NCI-H146 (cell line): ENCODE measurements around the gene ANXA5.
A peak's percentile ranks its signal among the peaks of the same experiment; 100 is the strongest.

Experiments used
- DNase-seq: peaks from one replicate; lab custom pipeline; 2025; lab: John Stamatoyannopoulos, UW

Gene ANXA5

DNA sequence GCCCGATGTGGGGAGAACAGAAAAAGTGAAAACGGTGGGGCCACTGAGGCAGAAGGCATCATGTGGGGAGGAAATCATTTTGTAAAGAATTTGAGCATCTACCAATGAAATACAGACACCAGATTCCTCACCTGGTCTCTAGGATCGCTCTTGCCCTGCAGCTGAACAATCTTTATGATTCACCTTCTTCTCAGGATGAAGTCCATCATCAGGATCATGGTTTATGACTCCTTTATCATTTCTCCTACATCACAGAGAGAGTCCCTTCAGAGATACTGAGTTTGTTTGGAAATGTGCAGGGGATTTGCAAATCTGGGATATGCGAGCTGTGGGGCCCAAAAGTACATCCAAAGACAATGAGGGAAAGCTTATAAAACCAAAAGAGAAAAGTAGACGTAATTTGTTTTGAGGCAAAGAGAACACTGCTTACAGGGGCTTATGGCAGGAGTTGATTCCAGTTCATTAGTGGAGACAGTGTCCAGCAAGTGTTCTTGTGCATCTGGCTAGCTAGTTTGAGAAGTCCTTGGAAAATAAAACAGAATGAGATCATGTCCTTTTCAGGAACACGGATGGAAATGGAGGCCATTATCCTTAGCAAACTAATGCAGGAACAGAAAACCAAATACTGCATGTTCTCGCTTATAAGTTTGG is 15.3 kb upstream of the ANXA5 start:
- DNase-seq = no peak

DNA sequence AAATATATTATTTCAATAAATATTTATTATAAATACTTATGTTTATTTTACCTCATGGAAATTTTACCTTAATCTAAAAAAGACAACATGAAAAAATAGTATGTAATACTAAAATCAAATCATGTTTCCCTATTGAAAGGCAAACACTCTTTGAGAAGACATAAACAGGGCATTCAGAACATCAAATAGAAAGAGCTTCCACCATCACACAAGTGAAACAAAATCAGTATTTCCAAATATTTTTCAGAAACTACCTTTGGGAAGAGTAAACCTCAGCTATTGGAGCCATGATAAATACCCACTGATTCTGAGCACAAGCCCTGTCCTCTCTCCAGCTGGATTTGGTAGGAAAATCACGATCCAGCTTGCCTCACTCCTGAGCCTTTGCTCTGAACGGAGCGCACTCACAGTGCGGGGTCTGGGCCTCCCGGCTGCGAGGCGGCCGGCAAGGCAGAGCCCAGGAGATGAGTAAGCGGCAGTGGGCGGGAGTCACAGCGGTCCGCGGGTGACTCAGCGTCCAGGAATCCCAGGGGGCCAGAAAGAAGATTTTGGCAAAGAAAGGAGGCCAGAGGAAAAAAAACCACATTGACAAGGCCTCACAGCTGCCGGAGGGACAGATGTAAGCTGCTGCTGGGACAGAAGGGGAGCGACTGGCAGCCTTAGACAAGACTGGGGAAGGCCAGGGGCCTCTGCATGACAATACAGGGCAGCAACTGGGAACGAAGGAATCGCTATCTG is 14.7 kb upstream of the ANXA5 start:
- peak; percentile 16 for DNase-seq

DNA sequence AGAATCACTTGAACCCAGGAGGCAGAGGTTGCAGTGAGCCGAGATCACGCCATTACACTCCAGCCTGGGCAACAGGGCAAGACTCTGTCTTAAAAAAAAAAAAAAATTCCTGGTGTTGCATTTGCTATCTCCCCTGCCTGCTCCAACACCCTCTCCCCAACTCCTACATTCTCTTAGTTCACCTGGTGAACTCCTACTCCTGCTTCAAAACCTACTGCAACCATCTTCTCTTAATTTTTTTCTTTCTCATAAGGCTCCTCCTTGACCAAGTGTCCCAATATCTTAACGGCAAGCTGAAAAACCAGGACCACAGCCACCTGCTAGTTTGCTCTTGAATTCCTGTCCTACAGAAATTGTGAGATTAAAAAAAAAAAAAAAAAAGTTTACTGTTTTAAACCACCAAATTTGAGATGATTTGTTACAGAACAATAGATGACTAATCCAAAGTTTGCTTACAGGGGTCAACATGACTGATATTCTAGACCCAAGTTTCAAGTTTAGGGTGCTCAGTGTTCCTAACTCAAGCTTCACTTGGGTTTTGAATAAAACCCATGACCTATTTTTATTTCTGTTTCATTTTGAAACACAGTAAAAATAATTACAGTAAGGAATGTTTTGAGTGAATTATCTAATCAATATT is 13.1 kb upstream of the ANXA5 start:
- no peak for DNase-seq

DNA sequence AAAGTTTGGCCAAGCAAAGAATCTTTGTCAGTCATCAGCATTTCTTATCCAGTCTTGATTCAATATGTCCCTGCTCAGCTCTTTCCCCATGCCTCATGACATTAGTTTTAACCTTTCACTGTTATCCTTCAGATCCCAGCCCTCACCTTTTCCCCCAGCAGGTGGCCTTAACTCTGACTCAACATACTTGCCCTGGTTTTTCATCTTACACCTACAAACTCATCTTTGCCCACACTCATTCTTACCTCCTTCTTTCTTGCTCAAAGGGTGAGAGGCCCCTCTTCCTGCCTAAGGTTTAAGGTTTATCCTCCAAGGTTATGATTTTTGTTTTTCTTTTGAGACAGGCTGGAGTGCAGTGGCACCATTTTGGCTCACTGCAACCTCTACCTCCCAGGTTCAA is 10.6 kb upstream of the ANXA5 start:
- no peak for DNase-seq

DNA sequence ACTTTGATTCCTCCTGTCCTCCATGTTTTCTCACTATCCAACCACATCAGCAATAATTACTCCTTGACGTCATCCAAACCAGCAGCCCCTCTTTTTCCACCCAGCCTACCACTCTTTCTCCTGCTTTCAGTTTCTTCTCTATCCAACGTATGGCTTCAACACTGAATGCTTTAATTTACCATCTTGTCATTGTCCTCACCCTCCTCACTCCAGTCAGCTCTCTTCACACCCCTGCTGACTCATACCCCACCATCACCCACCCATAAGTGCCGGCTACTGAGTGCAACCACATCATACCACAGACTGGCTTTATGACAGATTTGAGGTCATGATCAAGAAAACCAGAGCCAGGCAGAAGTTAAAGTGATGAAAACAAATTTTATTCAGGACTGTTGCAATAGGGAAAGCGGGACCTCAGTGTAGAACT is 9.8 kb upstream of the ANXA5 start:
- DNase-seq = no peak

DNA sequence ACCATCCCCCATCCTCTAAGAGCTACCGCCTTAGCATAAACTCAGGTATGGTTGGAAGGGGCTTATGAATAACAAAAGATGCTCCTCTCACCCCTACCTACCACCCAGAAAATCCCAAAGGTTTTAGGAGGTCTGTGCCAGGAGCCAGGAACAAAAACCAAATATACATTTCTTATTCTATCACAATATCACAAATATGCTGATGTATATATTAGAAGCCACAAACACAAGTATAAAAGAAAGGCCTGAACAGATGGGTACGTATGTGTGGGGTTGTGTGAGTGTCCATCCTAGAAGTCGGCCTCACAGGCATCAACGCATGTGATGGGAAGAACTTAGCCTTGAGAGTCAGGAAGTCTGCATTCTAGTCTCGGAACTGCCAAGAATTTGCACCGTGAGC is 8.7 kb upstream of the ANXA5 start:
- DNase-seq = no peak

DNA sequence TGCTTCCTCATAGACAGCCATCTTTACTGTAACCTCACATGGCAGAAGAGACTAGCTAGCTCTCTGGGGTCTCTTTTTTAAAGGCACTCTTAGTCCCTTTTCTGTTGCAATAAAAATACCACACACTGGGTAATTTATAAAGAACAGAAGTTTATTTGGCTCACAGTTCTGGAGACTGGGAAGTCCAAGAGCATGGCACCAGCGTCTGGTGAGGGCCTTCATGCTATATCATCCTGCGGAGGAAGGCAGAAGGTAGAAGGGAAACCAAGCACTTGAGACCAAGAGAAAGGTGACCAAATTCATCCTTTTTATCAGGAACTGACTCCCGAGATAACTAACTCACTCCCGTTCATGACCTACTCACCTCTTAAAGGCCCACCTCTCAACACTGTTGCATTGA is 5.4 kb upstream of the ANXA5 start:
- no peak for DNase-seq

DNA sequence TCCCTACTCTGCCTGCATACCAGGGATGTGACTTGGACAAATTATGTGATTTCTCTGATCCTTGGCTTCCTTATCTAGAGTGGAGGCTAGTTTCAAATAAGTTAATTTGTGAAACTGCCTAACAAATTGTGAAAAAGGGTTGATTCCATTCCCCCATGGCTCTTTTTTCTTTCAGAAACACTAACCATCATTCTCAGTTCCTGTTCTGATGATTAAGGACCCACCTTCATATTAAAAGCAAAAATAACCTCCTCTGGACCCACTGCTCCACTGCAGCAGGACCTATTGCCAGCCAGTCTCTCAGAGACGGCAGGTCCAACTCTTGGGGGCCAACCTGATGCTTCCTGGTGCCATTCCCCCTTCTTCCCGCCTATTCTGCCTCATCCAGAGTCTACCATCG is 4.5 kb upstream of the ANXA5 start:
- DNase-seq = no peak

DNA sequence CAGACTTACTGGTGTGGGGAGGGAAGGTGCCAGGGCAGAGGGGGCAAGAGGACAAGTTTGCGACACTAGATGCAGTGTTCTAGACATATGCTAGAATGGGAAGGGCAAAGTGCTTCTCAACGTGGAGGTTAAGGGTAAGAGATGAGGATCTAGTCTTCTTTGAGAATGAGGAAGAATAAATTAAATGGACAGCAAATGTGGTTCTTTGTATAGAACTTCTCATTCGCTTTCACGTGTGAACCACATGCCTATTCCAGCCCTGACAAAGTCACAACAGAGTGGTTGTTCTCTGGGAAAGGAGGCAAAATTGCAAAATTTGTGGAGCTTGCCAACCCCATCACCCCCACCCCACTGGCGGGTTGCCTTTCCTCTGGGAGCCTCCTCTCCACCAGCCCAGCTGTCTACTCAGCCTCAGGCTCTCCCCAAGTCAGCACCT is 1.5 kb upstream of the ANXA5 start:
- no peak for DNase-seq

DNA sequence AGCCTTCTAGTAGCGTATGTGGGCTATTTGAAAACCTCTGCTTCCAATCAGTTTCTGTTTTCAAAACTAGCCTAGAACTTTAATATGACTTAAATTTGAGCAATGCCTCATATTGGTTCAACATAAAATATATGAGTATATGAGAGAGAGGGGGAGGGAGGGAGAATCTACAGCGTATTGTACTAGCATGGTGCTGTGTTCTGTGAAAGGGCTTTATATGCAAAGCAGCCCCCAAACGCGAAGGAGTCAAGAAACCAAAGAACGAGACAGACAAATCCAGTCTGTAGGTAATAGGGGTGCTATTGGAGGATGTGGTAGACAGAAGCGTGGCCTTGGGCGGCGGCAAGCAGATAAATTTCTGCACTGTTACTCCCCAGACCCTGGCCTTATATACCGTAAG is 784 bp upstream of the ANXA5 start:
- peak; percentile 0 for DNase-seq

DNA sequence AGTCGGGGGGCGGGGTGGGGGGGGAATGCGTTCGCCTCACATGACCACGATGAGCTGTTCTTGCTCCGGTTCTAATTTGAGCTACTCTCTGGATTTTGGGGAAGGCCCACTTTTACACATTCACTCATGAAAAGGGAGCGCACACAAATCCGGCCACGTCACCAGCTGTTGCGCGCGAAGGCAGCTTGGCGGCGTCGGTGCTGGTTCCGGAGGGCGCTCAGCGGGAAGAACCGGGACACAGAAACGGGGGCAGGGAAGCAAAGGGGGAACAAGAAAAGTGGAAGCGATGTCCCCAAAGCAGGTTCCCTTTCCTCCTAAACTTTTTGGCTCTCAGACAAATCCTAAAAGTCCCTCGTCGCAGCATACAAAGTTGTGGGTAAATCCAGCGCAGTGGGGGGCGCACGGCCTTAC is 605 bp downstream of the ANXA5 start:
- DNase-seq = peak; percentile 10

DNA sequence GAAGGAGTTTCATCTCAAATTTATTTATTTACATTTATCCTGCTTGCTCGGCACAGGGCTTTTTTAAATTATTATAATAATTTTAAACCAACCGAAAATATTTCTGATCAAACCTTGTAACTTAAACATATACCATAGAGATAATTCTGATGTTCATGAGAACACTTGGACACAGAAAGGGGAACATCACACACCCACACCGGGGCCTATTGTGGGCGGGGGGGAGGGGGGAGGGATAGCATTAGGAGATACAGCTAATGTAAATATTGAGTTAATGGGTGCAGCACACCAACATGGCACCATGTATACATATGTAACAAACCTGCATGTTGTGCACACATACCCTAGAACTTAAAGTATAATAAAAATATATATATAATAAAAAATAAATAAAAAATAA is 2.9 kb downstream of the ANXA5 start:
- no peak for DNase-seq

DNA sequence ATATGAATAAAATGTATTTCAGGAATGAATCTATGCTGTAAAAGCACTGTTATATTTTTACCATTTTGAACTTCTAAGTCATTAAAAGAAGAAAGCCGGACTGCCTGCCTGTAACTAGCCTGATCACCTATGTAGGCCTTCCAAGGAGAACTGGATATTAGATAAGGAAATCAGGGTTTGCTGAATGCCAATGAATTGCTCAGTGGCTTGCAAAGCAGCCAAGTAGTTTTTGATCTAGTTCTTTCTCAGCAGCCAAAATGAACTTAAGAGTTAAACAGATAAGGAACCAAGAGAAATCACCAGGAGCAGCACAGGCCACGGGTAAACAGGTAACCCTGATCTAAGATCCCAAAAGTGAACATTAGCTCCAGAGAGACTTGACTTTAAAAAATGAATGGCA is 3.3 kb downstream of the ANXA5 start:
- DNase-seq = no peak

DNA sequence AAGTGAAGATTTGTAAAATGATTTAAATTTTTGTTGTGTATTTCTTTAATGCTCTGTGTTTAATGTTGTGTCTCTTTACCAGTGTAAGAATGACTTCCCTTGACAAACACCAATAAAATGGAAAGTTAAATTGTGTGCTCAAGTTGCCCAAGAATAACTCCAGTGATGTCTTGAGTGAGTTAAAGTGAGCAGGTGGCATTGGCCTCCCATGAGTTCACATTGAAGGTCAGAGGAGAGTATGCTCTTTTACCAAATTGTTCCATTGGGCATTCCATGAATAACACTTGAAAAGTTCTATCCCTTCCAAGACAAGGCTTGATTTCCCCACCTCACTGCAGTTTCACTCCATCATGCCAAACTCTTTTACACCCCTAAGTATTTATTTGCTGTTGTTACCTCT is 4.5 kb downstream of the ANXA5 start:
- DNase-seq = no peak

DNA sequence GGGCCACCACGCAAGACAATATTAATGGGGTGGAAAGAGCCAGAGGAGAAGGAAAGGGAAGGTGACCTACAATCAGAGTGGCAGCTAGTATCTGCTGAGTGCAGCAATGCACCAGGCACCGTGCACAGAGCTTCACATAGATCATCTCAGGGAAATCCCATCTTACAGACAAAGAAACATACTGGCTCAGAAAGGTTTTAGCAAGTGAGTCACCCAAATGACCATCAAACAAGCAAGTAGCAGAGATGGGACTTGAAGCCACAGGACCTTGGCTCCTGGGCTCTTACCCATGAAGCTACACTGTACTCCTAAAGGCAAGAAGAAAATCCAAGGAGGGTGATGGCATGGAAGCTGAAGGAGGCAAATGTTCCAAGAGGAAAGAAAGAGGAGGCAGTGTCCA is 6.8 kb downstream of the ANXA5 start:
- no peak for DNase-seq

DNA sequence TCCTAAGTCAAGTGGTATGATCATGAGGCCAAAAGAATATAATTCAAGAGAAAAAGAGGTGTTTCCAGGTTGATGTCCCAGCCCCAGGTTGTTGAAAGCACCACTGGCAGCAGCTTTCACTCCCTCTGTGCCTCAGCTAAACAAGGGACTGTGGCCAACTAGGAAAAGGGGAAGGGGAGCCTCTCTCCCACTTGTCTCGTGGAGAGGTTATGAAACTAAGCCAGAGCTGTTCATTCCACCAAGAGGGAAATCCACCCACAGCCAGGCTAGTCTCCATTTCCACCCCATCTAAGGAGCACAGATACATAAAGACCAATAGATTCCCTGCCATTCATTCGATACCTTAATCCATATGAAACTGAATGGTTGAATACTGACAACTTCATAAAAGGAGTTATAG is 8.1 kb downstream of the ANXA5 start:
- no peak for DNase-seq

DNA sequence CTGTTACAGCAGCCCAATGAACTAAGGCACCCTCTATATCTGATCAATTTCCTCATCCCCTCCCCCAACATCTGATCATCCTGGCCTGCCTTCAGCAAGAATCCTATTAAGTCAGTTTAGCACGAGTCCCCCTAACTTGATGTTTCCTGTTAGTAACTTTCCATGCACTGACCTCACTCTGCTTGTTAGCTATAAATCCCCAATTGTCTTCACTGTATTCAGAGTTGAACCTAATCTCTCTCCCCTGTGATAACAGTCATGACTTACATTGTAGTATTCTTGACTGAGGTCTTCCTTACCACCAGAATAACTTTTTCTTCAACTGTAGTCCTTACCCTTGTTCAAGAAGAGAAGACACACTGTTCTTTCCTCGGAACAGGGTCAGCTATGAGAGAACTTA is 8.5 kb downstream of the ANXA5 start:
- no peak for DNase-seq

DNA sequence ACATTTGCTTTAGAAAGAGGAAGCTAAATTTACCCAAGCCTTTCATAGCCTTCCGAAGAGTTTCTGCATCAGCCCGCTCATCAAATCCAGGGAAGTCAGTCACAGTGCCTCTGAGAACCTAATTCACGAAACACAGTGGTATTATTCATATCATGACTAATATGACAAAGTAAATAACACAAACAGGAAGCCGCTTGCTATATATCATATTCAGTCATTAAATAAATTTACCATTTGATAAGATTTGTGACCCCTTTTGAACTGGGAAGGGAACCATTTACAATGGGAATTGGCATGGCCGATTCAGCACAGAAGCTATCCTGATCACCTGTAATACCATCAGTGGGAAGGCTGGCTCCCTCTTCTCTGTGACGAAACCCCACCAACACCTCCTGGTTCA is 10.5 kb downstream of the ANXA5 start:
- DNase-seq = no peak

DNA sequence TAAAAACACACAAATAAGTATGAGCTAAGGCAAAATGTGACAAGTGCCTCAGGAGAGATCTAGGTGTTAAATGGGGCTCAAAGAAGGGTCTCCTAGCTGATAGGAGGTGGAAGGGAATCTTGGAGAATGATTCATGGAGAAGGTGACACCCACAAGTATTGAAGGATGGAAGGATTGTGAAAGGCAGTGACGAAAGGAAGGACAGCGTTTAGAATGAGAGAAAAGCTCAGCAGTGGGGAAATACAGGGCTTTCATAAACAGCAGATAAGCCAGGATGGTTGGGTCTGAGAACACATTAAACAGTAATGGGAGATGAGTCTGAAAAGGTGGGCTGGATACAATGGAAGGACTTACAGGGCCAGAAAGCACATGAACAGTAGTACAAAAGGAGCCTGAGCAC is 11.5 kb downstream of the ANXA5 start:
- DNase-seq = no peak

DNA sequence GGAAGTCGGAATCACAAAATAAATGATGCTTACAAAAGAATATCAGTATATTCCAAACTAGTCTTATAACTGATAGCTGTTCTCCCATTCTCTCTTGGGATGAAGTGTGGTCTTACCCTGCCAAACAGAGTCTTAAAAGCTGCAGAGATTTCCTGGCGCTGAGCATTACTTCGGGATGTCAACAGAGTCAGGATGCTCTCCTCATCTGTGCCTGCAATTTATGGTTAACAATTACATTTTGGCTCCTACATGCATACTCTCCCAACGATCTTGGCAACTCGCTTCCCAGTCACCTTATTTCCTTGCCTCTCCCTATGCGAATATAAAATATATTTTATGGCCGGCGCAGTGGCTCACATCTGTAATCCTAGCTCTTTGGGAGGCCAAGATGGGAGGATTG is 12.2 kb downstream of the ANXA5 start:
- DNase-seq = no peak

DNA sequence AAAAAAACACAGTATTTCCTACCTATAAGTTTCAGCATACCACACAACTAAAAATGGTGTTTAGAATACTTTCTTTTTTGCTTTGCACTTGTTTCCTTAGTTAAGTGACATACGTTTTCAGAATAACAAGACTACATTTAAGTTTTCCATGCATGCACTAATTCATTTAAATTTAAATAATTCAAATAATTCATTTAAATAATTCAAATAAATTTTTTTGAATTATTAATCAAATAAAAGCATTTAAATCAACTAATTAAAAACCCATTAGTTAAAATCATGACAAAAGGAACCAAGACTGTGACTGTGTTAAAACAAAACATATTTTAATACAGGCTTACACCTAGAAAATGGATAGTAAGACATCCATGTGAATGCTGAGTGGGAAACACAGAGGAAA is 12.8 kb downstream of the ANXA5 start:
- DNase-seq = no peak

DNA sequence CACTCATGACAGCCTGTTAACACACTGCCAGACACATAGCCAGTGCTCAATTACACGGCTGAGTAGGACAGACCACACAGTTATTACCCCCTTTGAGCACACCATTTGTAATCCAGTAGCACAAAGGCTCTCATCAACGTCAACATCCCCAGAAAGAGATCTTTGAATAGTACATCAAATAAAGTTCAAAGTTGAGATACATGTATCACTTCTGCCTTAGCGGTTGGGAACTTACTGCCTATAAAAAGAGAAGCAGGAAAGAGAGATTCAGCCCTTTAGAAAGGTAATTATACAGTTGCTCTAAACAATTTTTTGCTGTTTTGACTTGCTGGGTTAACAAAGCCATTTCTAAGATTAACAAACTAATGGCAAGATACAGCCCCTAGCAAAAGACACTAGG is 16.2 kb downstream of the ANXA5 start:
- DNase-seq = no peak

DNA sequence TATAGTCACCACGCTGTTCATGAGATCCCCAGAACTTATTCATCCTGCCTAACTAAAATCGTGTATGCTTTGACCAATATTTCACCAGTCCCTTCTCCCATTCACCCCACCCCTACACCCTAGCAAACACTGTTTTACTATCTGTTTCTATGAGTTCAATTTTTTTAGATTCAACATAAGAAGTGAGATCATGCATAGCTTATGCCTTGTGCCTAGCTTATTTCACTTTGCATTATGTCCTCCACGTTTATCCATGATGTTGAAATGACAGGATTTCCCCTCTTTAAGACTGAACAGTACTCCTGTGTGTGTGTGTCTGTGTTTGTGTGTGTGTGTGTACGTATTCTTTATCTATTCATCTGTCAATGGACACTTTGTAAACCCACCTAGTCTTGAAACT is 16.8 kb downstream of the ANXA5 start:
- no peak for DNase-seq

DNA sequence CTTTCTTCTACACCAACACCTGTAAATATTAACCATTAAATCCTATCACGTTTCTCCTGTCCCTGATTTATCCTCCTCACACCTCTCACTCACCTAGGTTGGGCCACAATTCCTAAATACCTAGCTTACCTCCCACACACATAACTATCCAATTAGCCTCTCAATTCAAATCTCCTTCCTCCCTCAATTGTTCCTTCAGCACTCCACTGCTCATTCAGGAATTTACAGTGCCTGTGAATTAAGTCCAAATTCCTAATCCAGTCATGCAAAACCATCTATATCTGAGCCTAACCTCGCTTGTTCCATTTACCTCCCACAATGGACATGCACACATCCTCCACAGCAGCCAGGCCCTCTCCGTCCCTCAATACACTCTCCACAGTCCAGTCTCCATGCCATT is 17.5 kb downstream of the ANXA5 start:
- DNase-seq = no peak
